ENCODE measurements around the gene ARHGAP24.

GRCh38 chr4:86019362-86019761 is 544.4 kb downstream of the ARHGAP24 start:
- no peak for TF ChIP-seq CTCF (IDR thresholded peaks at IDR 0.05; ENCODE audit: extremely low read depth in 1 of 2, insufficient read depth in 1 of 2, low read depth in 1 of 2, low read length in 2 of 2)
- no peak for TF ChIP-seq MYC (IDR thresholded peaks at IDR 0.05; ENCODE audit: low read depth, low read length)
- no peak for TF ChIP-seq POLR2AphosphoS5 (IDR thresholded peaks at IDR 0.05; ENCODE audit: insufficient read depth, low read depth, low read length)
- TF ChIP-seq POLR2A (IDR thresholded peaks at IDR 0.05; ENCODE audit: low read depth, low read length), result no peak
- TF ChIP-seq MAX (IDR thresholded peaks at IDR 0.05; ENCODE audit: insufficient read depth, insufficient read length), result no peak
- no peak for TF ChIP-seq FOS (IDR thresholded peaks at IDR 0.05; ENCODE audit: borderline replicate concordance, insufficient read depth, low read length)
- no peak for TF ChIP-seq EZH2 (IDR thresholded peaks at IDR 0.05; ENCODE audit: borderline replicate concordance, low read depth, low read length, severe bottlenecking)
- peak; percentile 6 for TF ChIP-seq GATA2 (IDR thresholded peaks at IDR 0.05; ENCODE audit: insufficient read depth, insufficient read length, low read depth, low read length)

Measured in endothelial cell of umbilical vein (primary cell).